Kidney (tissue), 14 donors: ENCODE results near the gene SOBP. TPM values are rescaled to one million over a fixed set of nuclear protein-coding genes. Genes with fewer than 3 reads are reported as not detected.
"Not testable (repeated sequence)": the region's sequence is repeated elsewhere in the genome, so short reads cannot be mapped to it uniquely, and the experiment has no call there.

Experiments
- DNase-seq, 5 donors: peaks; one replicate each; pipeline ENCODE4 v3.0.0-alpha.2; 2013 to 2020
- FAIRE-seq: peaks from 2 replicates; lab custom pipeline; 2012; peaks lifted over from hg19 to GRCh38; lab: Jason Lieb, UNC
- H3K27ac ChIP-seq, 2 donors: one replicate each; pipeline ENCODE4 v1.7.0; 2013; ENCODE audit warnings: low read depth in 2 of 2, low read length in 2 of 2, inconsistent platforms in 1 of 2
- H3K27me3 ChIP-seq: one replicate; pipeline ENCODE4 v1.7.1; 2013; ENCODE audit warnings: low read length, inconsistent platforms; ENCODE audit not compliant: control insufficient read depth, insufficient read depth
- H3K36me3 ChIP-seq, 3 donors: one replicate each; pipeline versions ENCODE4 v1.7.0 to v1.7.1; 2013; ENCODE audit warnings: low read length in 3 of 3, control low read depth in 1 of 3, inconsistent platforms in 1 of 3; ENCODE audit not compliant: insufficient read depth in 3 of 3, control insufficient read depth in 2 of 3
- H3K4me1 ChIP-seq, 3 donors: one replicate each; pipeline versions ENCODE4 v1.7.0 to v1.7.1; 2013; ENCODE audit warnings: low read length in 3 of 3, inconsistent platforms in 1 of 3, low read depth in 1 of 3; ENCODE audit not compliant: control insufficient read depth in 2 of 3, insufficient read depth in 2 of 3
- H3K4me3 ChIP-seq, 3 donors: one replicate each; pipeline versions ENCODE4 v1.7.0 to v1.8.1; 2013; ENCODE audit warnings: low read length in 3 of 3, control low read depth in 1 of 3, inconsistent platforms in 1 of 3
- H3K9ac ChIP-seq, 3 donors: one replicate each; pipeline versions ENCODE4 v1.7.0 to v1.7.1; 2013; ENCODE audit warnings: low read length in 3 of 3, control low read depth in 1 of 3, inconsistent platforms in 1 of 3
- H3K9me3 ChIP-seq, 3 donors: one replicate each; pipeline versions ENCODE4 v1.7.0 to v1.7.1; 2013; ENCODE audit warnings: low read length in 3 of 3, control low read depth in 1 of 3, inconsistent platforms in 1 of 3; ENCODE audit not compliant: control insufficient read depth in 2 of 3, insufficient read depth in 1 of 3
- intact Hi-C: fragments of 100-400 bp; cut with DNase I; formaldehyde crosslinking; loops from one replicate; pipeline ENCODE4 v1.11.1; 2022
- polyA plus RNA-seq: library from polyadenylated mRNA; stranded (reverse); fragments of 350-450 nt; fragmentation: Illumina TruSeq; extraction: RNeasy Lipid Tissue Mini Kit (QIAGEN cat#74804); gene quantifications from one replicate; pipeline ENCODE4 v1.2.3, GENCODE V29; 2014; ENCODE audit warnings: low read depth, low replicate concordance; ENCODE audit not compliant: insufficient read depth
- total RNA-seq: library from RNA; stranded (reverse); fragmentation: NEBNext Ultra II Directional; extraction: Animal tissue kit (Norgen Biotek cat#: 25700); gene quantifications from one replicate; pipeline ENCODE4 v1.2.1, GENCODE V29; 2021
- TF ChIP-seq, protein P1 (sequence below): IDR thresholded peaks from 3 replicates; pipeline ENCODE4 v1.5.1; 2012; ENCODE audit warnings: mild to moderate bottlenecking, moderate library complexity, borderline replicate concordance; ENCODE audit not compliant: insufficient read depth; ENCODE audit errors: extremely low read depth
- donor health status: control.
- donor health status: control.
- donor health status: control.
- donor health status: control.
- donor health status: control.
- donor health status: DM: yes; HTN: yes; CAD: no.
- donor health status: Normal renal cell carcinoma (clear cell type).

The SOBP gene
- total and polyA plus RNA-seq, 2 donors from 2014 or later = 5.4 to 9.5 TPM

DNA sequence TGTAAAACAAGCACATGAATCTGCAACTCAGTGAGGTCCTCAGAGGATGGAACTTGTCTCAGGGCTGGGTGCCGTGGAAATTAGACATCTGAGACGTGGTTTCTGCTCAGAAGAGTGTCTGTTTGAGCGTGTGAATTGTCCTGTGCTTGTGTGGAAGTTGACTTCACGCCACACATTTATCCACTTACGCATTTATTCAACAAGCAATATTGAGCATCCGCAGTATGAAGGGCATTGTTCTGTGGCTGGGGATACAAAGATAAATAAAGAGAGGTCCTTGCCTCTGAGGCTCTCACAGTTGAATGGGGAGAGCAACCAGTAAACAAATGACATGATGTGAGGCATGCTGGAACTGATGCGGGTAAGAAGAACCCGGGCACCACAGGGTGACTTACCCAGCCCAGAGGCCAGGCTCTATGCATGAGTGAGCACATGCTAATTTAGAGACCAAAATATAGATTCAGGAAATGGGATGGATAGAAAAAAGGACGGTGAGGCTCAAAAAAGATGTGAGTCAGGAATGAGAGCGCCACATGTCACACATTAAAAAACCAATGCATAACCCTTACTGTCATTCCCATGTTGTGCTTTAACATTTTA is 60.4 kb downstream of the SOBP start:
- TF ChIP-seq, protein P1, sequence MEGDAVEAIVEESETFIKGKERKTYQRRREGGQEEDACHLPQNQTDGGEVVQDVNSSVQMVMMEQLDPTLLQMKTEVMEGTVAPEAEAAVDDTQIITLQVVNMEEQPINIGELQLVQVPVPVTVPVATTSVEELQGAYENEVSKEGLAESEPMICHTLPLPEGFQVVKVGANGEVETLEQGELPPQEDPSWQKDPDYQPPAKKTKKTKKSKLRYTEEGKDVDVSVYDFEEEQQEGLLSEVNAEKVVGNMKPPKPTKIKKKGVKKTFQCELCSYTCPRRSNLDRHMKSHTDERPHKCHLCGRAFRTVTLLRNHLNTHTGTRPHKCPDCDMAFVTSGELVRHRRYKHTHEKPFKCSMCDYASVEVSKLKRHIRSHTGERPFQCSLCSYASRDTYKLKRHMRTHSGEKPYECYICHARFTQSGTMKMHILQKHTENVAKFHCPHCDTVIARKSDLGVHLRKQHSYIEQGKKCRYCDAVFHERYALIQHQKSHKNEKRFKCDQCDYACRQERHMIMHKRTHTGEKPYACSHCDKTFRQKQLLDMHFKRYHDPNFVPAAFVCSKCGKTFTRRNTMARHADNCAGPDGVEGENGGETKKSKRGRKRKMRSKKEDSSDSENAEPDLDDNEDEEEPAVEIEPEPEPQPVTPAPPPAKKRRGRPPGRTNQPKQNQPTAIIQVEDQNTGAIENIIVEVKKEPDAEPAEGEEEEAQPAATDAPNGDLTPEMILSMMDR = no peak
- Histone ChIP-seq H3K9me3 (no peaks in the 10 kb centered on the region), H3K4me3 (no peak overlapping the region), H3K9ac (no peak overlapping the region), H3K27ac (no peak overlapping the region), H3K27me3 (no peaks in the 10 kb centered on the region), H3K4me1 (no peaks in the 10 kb centered on the region), H3K36me3 (no peaks in the 10 kb centered on the region)
- FAIRE-seq (no peak), DNase-seq (no peak)
- intact Hi-C loops = no loop called here

DNA sequence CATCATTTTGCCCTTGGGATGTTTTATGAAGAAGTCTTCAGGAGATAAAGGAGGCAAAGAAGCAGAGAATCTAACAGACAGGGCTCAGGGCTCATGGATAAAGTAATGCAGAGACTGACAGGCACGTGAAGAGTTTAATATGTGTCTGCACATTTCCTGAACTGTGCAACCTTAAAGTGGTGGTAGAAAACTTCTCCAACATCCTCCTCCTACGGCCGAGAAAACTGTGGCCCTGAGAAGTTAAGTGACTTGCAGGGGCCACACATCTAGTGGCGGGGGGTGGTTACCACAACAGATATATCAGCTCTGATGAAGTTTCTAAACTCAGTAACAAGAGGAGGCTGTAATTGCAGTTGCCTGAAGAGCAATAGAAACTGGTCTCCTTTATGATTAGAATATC is 61.0 kb downstream of the SOBP start:
- no peak overlapping the region for H3K9ac ChIP-seq
- no peaks in the 10 kb centered on the region for H3K4me1 ChIP-seq
- no peak overlapping the region for H3K27ac ChIP-seq
- DNase-seq = no peak
- H3K27me3 ChIP-seq = no peaks in the 10 kb centered on the region
- TF ChIP-seq, protein P1 = no peak
- no peaks in the 10 kb centered on the region for H3K36me3 ChIP-seq
- no peak overlapping the region for H3K4me3 ChIP-seq
- no peaks in the 10 kb centered on the region for H3K9me3 ChIP-seq
- intact Hi-C loops = no loop called here
- FAIRE-seq = no peak

DNA sequence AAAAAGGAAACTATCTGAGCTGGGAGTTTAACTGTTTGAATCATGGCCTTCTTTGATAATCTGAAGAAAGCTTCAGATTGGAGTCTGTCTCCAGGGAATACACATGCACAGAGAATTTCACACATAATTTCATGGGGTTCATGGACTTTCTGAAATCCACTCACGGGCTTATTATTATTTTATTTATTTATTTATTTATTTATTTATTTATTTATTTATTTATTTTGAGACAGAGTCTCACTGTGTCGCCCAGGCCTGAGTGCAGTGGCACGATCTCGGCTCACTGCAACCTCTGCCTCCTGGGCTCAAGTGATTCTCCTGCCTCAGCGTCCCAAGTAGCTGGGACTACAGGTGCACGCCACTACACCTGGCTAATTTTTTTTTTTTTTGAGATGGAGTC is 63.2 kb downstream of the SOBP start:
- DNase-seq, H3K36me3 ChIP-seq, H3K27me3 ChIP-seq, H3K4me3 ChIP-seq, intact Hi-C loops, H3K27ac ChIP-seq, FAIRE-seq, H3K9me3 ChIP-seq, H3K9ac ChIP-seq, H3K4me1 ChIP-seq: not testable (repeated sequence)

DNA sequence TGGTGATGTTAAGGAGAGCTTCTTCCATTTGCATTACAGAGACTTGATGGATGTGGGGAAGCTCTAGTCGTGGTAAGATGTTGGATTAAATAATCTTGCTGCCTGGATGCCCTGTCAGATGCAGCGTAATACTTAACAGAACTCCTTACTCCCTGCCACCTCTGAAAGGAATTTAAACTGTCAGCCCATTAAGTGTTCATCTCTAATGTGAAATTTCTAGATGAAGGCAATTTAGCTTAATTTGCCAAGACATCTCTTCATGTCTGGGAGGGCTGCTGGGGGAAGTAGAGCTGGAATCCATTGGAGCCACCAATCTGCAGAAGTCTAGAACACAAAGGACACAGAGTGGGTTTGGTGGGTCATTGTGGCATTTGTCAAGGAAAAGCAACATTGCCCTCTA is 64.4 kb downstream of the SOBP start:
- FAIRE-seq (no peak), DNase-seq (no peak)
- Histone ChIP-seq H3K36me3 (no peaks in the 10 kb centered on the region), H3K4me3 (no peak overlapping the region), H3K9me3 (no peaks in the 10 kb centered on the region), H3K27ac (no peak overlapping the region), H3K27me3 (no peaks in the 10 kb centered on the region), H3K4me1 (no peaks in the 10 kb centered on the region), H3K9ac (no peak overlapping the region)
- intact Hi-C loops = no loop called here
- TF ChIP-seq, protein P1 = no peak
